Measurements from ENCODE around the gene FXYD5. TPM values are rescaled to one million over a fixed set of nuclear protein-coding genes. Genes with fewer than 3 reads are reported as not detected.
"Not testable (repeated sequence)": the region's sequence is repeated elsewhere in the genome, so short reads cannot be mapped to it uniquely, and the experiment has no call there.

Gene FXYD5
- polyA plus RNA-seq, 4 donors = 17.6 to 39.1 (median 26.6) TPM

- no peak for DNase-seq (ENCODE audit: low read depth in 4 of 4, low spot score in 3 of 4)
These were observed 17.2 kb downstream of the FXYD5 start for GRCh38 chr19:35171730-35172129.

GRCh38 chr19:35174226-35174625, 19.7 kb downstream of the FXYD5 start:
- no peak for DNase-seq (ENCODE audit: low read depth in 4 of 4, low spot score in 3 of 4)

DNA sequence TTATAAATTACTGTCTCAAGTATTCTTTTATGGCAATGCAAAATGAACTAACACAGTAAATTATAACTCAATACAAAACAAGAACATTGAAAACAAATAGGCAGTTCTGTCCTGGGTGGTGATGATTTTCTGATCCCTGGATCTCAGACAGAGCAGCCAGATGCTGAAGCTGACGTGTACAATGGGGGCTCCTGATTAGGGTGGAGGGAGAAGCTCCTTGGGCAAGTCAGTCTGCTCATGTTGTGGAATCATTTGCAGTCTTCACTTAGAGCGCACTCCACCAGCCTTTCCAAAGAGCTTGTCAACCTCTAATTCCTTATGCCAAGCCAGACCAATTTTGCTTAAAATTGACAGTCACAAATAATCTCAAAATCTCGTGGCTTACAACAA, 21.6 kb downstream of the FXYD5 start:
- no peak for DNase-seq (ENCODE audit: low read depth in 4 of 4, low spot score in 3 of 4)

DNA sequence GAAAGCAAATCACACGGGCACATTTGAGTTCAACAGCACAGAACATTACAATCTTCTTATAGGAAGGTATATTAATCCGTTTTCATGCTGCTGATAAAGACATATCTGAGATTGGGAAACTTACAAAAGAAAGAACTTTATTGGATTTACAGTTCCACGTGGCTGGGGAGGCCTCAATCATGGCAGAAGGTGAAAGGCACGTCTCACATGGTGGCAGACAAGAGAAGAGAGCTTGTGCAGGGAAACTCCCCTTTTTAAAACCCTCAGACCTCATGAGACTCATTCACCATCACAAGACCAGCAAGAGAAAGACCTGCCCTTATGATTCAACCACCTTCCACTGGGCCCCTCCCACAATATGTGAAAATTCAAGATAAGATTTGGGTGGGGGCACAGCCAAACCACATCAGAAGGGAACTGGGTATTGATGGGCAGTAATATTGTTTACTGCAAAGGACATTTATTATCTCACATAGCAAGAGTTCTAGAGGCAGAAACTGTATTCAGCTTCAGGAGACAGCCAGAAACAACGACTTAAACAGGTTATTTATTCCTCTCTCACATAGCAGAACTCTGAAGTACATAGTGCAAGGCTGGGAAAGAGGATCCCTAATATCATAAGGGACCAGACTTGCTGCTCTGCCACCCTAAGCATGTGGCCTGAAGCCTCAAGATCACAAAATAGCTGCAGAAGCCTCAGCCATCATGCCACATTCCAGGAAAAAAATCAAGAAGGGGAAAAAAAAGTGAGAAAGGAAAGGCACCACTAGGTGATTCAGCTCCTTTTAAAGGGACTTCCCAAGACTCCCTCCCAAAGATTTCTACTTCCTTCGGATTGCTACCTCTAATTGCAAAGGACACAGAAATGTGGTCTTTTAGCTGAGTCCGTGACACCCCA, 23.1 kb downstream of the FXYD5 start:
- no peak for DNase-seq (ENCODE audit: low read depth in 4 of 4, low spot score in 3 of 4)

DNA sequence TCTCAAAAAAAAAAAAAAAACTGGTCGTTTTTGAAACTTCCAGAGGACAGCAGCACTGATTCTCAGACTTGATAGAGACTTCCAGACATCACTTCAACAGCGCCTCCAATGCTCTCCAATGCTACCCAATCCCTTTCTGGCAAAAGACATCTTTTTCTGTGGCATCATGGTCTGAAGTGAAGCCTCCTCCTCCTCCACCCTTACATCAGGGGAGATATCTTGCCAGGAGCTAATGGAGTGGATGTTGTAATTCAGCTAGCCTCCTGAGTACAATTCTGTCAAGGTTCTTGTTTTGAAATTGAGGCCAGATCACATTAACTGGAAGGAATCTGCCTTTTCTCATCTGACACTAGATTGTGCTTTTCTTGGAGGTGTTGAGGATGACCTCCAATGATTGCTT, 24.2 kb downstream of the FXYD5 start:
- DNase-seq (ENCODE audit: low read depth in 4 of 4, low spot score in 3 of 4) = no peak

- DNase-seq (ENCODE audit: low read depth in 4 of 4, low spot score in 3 of 4) = no peak
These were observed 25.3 kb downstream of the FXYD5 start for GRCh38 chr19:35179830-35180229.

DNA sequence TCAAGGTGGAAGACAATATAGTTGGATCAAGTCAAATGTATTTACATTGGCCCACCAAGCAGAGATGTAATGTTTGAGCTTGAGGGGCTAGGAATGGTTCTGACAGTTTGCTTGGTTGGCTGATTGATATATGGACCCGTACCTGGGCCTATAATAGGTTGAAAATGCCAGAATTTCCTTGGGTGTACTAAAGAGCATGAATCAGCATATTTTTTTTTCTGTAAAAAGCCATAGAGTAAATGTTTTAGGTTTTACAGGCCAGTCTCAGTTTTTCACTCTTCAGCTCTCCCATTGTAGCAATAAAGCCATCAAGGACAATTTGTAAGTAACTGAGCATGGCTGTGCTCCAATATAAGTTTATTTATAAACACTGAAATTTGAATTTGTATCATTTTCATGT, 26.9 kb downstream of the FXYD5 start:
- DNase-seq (ENCODE audit: low read depth in 4 of 4, low spot score in 3 of 4) = no peak

GRCh38 chr19:35184267-35184666, 29.7 kb downstream of the FXYD5 start:
- DNase-seq (ENCODE audit: low read depth in 4 of 4, low spot score in 3 of 4) = no peak

DNA sequence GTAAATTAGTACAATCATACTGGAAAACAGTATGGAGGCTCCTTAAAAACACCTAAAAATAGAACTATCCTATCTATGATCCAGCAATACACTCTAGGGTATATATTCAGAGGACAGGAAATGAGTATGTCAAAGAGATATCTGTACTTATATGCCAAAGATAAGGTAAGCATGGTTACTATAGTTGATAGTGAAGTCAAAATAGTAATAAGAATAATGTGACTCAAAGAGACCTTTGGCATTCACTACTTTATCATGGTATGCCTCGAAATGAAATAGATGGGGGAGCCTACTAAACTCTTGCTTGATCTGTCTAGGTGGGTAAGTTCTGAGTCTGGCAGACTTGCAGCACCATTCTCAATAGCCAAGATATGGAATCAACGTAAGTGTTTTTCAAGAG, 30.3 kb downstream of the FXYD5 start:
- no peak for DNase-seq (ENCODE audit: low read depth in 4 of 4, low spot score in 3 of 4)

DNA sequence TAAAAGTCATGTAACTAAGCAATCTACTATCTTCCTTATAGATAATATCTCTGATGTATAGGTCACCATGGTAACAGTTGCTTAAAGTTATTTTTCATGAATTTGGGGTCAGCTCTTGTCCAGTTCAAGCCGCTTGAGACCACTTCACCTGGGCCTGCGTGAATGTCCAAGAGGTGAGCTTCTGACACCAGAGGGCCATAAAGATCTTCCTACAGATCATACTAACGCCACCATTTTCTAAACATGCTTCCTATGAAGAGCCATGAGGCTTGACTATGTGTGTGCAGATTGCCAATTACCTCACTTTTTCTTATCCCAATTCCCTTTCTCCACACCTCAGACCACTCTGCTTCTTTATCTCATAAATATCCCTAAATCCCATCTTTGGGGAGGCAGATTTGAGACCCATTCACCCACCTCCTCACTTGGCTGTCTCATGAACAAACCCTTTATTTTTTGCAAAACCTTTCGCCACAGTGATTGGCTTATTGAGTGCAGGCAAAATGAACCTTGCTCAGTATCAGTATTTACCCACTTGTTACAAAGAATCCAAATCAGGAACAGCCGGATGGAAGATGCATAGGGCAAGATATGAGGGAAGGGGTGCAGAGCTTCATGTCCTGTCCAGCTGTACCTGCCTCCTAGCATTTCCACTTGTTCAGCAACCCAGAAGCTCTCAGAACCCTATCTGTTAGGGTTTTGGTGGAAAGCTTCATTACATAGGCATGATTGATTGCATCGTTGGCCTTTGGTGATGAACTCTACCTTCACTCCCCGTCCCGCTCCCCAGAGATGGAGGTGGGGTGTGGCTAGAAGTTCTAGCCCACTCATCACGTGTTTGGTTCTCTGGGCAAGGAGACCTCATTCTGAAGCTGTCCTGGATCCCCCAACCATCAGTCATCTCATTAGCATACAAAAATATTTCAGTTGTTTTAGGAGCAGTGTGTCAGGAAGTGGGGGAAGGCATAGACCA, 39.8 kb downstream of the FXYD5 start:
- no peak for DNase-seq (ENCODE audit: low read depth in 4 of 4, low spot score in 3 of 4)

DNA sequence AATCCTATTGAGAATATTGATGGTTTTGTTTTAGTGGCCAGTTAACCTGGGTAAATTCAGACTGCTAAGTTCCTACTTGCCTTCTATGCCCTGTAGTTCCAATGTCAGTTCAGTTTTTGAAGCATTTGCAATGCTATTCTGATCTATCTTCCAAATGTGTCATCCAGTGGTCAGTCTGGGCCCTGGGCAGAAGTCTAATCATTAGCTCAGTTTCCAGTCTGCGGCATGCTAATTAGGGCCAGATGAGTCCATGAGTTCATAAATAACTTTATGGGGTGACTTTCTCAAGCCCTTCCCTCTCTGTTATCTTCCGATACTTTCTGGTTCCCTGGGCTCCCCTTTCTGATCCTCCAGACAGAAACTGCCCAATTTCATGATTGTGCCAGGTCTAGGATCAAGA, 41.3 kb downstream of the FXYD5 start:
- no peak for DNase-seq (ENCODE audit: low read depth in 4 of 4, low spot score in 3 of 4)

- not testable (repeated sequence) for DNase-seq (ENCODE audit: low read depth in 4 of 4, low spot score in 3 of 4)
These were observed 42.3 kb downstream of the FXYD5 start for GRCh38 chr19:35196861-35197260.

DNA sequence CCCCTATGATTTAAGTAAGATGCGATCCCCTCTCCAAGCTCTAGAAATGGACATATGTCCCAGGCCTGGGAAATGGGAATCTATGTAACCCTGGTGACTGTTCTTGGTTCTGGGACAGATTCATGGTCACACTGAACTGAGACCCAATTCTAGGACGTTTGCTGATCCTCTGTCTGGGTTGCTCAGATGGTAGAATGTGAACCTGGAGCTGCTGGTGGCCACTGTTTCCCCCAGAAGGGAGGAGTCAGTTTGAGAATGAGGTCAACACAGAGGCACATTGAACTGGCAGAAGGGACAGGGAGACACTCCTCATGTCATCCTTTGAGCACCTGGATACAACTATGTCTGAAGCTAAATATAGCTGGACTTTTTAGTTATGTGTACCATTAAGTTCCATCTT, 44.9 kb downstream of the FXYD5 start:
- no peak for DNase-seq (ENCODE audit: low read depth in 4 of 4, low spot score in 3 of 4)

GRCh38 chr19:35202722-35203688, 48.5 kb downstream of the FXYD5 start:
- DNase-seq (ENCODE audit: low read depth in 4 of 4, low spot score in 3 of 4) = no peak

GRCh38 chr19:35204799-35205732, 50.5 kb downstream of the FXYD5 start:
- DNase-seq (ENCODE audit: low read depth in 4 of 4, low spot score in 3 of 4) = no peak

DNA sequence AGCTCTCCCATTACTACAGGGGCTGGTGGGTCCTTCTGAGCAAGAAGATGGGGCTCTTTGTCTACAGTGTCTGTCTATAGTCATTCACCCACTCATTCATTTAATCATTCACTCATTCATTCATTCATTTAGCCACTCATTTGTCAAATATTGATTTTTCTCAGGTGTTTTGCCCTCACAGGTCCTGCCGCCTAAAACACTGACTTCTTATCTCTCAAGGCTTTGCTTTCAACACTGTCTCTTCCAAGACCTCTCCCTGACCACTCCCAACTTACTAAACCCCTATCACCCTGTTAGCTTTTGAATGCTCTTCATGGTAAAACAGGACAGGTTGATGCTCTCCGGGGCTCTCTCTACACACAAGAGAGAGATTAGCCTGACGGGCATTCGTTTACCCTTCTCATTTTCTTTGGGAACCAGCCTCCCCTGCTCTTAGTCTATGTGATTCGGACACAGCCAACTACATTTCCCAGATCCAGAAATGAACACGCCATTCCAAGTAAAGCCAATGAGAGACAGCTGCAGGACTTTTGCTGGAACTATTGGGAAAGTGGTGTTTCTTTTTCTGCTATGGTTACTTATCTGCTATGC, 51.3 kb downstream of the FXYD5 start:
- no peak for DNase-seq (ENCODE audit: low read depth in 4 of 4, low spot score in 3 of 4)

DNA sequence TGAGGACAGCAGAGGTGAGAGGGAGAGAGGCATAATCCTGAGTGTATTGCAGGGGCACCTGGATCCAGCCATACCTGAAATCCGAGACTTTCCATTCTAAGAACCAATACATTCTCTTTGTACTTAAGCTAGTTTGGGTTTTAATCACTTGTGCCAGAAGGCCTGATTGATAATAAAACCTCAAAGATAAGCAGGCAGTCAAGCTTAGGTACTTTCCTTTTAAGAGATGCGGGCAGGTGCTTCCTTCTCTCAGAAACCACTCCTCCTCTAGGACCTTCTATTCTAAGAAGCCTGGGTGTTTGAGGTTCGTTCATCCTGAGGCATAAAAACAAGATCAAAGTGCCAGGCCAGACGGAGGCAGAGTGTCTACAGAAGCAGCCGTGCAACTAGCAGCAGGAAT, 51.8 kb downstream of the FXYD5 start:
- no peak for DNase-seq (ENCODE audit: low read depth in 4 of 4, low spot score in 3 of 4)

- no peak for DNase-seq (ENCODE audit: low read depth in 4 of 4, low spot score in 3 of 4)
These were observed 52.3 kb downstream of the FXYD5 start for GRCh38 chr19:35206855-35207254.

- no peak for DNase-seq (ENCODE audit: low read depth in 4 of 4, low spot score in 3 of 4)
These were observed 52.9 kb downstream of the FXYD5 start for GRCh38 chr19:35207391-35207871.
